Adrenal gland (tissue), 12 donors: ENCODE measurements around the gene ESR2. TPM values are rescaled to one million over a fixed set of nuclear protein-coding genes. Genes with fewer than 3 reads are reported as not detected.

Source experiments
- DNase-seq, 7 donors: peaks; one replicate each; pipeline ENCODE4 v3.0.0-alpha.2; 2019 to 2020
- H3K27ac ChIP-seq, 5 donors: fragments of 200-600 bp; sonication (generic) in 4 of 5; 1 replicate in 3 of 5; 2 replicates in 2 of 5; pipeline versions ENCODE4 v1.5.1 to v1.8.0; 2016 to 2020; ENCODE audit warnings: mild to moderate bottlenecking in 1 of 5
- H3K27me3 ChIP-seq: fragments of 200-600 bp; 2 replicates; pipeline ENCODE4 v1.8.0; 2021
- H3K36me3 ChIP-seq, 2 donors: fragments of 200-600 bp; replicated peaks in 1 of 2; 1 replicate in 1 of 2; 2 replicates in 1 of 2; pipeline versions ENCODE4 v1.5.1 to v1.8.0; 2018 to 2022
- H3K4me1 ChIP-seq, 2 donors: fragments of 200-600 bp; replicated peaks in 1 of 2; 1 replicate in 1 of 2; 2 replicates in 1 of 2; pipeline versions ENCODE4 v1.5.1 to v1.8.0; 2018 to 2021
- H3K4me3 ChIP-seq, 4 donors: fragments of 200-600 bp; sonication (generic) in 3 of 4; one replicate each; pipeline ENCODE4 v1.5.1; 2016 to 2018
- H3K9me3 ChIP-seq, 3 donors: fragments of 200-600 bp; sonication (generic) in 1 of 3; replicated peaks in 1 of 3; 1 replicate in 2 of 3; 2 replicates in 1 of 3; pipeline versions ENCODE4 v1.5.1 to v1.8.0; 2016 to 2021
- POLR2A ChIP-seq, 2 donors: fragments of 450-650 bp; IDR thresholded peaks; one replicate each; pipeline ENCODE4 v1.6.1; 2017; ENCODE audit warnings: antibody characterized with exemption in 2 of 2, mild to moderate bottlenecking in 2 of 2, moderate library complexity in 1 of 2
- WGBS, 4 donors: extraction: QIAGEN DNeasy Blood & Tissue Kit in 2 of 4; methylation state at CpG; one replicate each; pipeline versions ENCODE4 v1.1.5 to v1.1.7; 2013 to 2017; 5-methylcytosine and 5-hydroxymethylcytosine counted together
- intact Hi-C, 2 donors: fragments of 100-400 bp; cut with DNase I; formaldehyde crosslinking; loops; one replicate each; pipeline versions ENCODE4 v1.14.1 to v1.15.0; 2022 to 2023
- polyA plus RNA-seq, 3 donors: library from polyadenylated mRNA; stranded (reverse); fragments of 200-250 nt in 2 of 3; fragments of 350-450 nt in 1 of 3; fragmentation: Illumina TruSeq in 1 of 3; extraction: RNeasy Lipid Tissue Mini Kit (QIAGEN cat#74804) in 1 of 3; gene quantifications; one replicate each; pipeline ENCODE4 v1.2.3, GENCODE V29; 2013 to 2014
- total RNA-seq, 9 donors: library from RNA; depleted of rRNA in 4 of 9; stranded (reverse); fragments of >200 nt in 4 of 9; fragments of 120-200 nt in 1 of 9; fragmentation: NEBNext Ultra II Directional in 1 of 9; extraction: Animal tissue kit (Norgen Biotek cat#: 25700) in 1 of 9; gene quantifications; one replicate each; pipeline versions ENCODE4 v1.1.0 to v1.2.4, GENCODE V29; 2013 to 2023
- TF ChIP-seq, protein P1 (sequence below), 6 experiments: fragments of 450-650 bp in 4 of 6; fragments of 200-600 bp in 2 of 6; sonication (generic) in 1 of 6; IDR thresholded peaks; 1 replicate in 5 of 6; 2 replicates in 1 of 6; pipeline versions ENCODE4 v1.5.1 to v1.8.0; 2016 to 2021; ENCODE audit warnings: antibody characterized with exemption in 6 of 6, mild to moderate bottlenecking in 2 of 6, moderate library complexity in 1 of 6
- donor health status: healthy with polysubstance abuse.
- donor health status: Bipolar disorder and iron deficiency.
- donor health status: DM: yes; HTN: yes; CAD: no.
- donor health status: DM: no; HTN: no; CAD: no.
- donor health status: DM: no; HTN: no; CAD: no.
- donor health status: DM: yes; HTN: yes; CAD: no.

Gene ESR2
- total and polyA plus RNA-seq, 12 donors: 3.0 to 36.0 (median 18.8) TPM

DNA sequence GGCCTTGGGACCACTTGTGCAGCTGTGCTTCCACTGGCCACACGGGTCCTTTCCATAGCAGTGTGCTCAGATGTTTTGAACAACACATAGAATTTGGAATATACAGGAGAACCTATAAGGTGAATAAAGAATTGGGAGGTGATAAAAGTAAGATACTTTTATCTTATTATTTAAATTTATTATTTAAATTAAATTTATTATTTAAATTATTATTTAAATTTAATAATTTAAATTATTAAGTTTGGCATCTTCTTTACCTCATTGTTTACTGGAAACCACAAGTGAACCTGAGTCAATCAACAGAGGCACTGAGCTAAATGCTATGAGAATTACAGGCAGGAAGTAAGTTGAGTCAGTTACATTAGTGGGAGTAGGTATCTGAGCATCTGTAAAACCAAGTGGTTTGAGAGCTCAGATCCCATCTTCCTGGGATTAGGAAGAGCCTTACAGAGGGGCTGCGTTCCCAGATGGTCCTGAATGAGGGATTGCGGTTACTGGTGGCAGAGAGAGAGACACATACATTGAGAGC, 103.1 kb downstream of the ESR2 start:
- 81 to 94% (median 92%) methylated on average over 3 of the region's 3 CpGs for WGBS, 4 donors
- Histone ChIP-seq H3K9me3 (no peaks in the 10 kb centered on the region), H3K4me3 (no peak overlapping the region), H3K27ac (no peak overlapping the region), H3K27me3 (no peaks in the 10 kb centered on the region), H3K36me3 (no peaks in the 10 kb centered on the region), H3K4me1 (peaks cover 7 to 25% of the 10 kb centered on the region in 2 donors)
- TF ChIP-seq POLR2A (IDR thresholded peaks at IDR 0.05): no peak
- TF ChIP-seq, protein P1, sequence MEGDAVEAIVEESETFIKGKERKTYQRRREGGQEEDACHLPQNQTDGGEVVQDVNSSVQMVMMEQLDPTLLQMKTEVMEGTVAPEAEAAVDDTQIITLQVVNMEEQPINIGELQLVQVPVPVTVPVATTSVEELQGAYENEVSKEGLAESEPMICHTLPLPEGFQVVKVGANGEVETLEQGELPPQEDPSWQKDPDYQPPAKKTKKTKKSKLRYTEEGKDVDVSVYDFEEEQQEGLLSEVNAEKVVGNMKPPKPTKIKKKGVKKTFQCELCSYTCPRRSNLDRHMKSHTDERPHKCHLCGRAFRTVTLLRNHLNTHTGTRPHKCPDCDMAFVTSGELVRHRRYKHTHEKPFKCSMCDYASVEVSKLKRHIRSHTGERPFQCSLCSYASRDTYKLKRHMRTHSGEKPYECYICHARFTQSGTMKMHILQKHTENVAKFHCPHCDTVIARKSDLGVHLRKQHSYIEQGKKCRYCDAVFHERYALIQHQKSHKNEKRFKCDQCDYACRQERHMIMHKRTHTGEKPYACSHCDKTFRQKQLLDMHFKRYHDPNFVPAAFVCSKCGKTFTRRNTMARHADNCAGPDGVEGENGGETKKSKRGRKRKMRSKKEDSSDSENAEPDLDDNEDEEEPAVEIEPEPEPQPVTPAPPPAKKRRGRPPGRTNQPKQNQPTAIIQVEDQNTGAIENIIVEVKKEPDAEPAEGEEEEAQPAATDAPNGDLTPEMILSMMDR (IDR thresholded peaks at IDR 0.05): no peak
- intact Hi-C loops: loop anchor here in 1 of 2 donors (10.0 kb wide), 1 partner anchor 46 kb away; no protein-coding TSS in a partner anchor
- no peak for DNase-seq

DNA sequence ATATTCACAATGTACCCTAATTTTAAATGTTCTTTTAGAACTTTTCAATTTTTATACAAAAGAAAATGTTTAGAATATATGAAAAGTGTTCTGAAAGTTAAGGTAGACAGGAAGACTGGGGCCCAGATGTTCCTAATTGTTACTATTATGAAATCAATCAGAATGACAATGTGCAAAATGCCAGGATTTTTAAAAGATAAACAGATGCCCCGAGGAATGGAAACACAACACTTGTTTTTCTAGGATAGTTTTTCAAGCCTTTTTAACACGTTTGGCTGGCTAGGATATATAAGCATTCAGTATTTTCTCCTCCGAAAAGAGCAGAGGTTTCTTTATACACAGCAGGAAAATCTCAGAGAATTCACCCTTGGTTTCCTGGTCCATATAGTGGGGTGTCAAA, 106.8 kb downstream of the ESR2 start:
- Histone ChIP-seq H3K4me3 (no peak overlapping the region), H3K27ac (no peak overlapping the region), H3K4me1 (no peaks in the 10 kb centered on the region), H3K36me3 (no peaks in the 10 kb centered on the region), H3K27me3 (no peaks in the 10 kb centered on the region), H3K9me3 (no peaks in the 10 kb centered on the region)
- no peak for DNase-seq
- TF ChIP-seq, protein P1 (IDR thresholded peaks at IDR 0.05): no peak
- no peak for TF ChIP-seq POLR2A (IDR thresholded peaks at IDR 0.05)
- intact Hi-C loops: no loop called here
- WGBS, 4 donors: 62 to 72% (median 70%) methylated on average over 3 of the region's 3 CpGs

GRCh38 chr14:64186231-64187129, 107.7 kb downstream of the ESR2 start:
- no peaks in the 10 kb centered on the region for H3K4me1 ChIP-seq
- H3K27ac ChIP-seq: no peak overlapping the region
- H3K36me3 ChIP-seq: no peaks in the 10 kb centered on the region
- DNase-seq: no peak
- no peak for TF ChIP-seq POLR2A (IDR thresholded peaks at IDR 0.05)
- TF ChIP-seq, protein P1 (IDR thresholded peaks at IDR 0.05): no peak
- WGBS, 4 donors: 77 to 92% (median 88%) methylated on average over 12 of the region's 12 CpGs
- H3K9me3 ChIP-seq: no peaks in the 10 kb centered on the region
- H3K27me3 ChIP-seq: no peaks in the 10 kb centered on the region
- no peak overlapping the region for H3K4me3 ChIP-seq
- intact Hi-C loops: no loop called here

GRCh38 chr14:64185184-64185583, 109.0 kb downstream of the ESR2 start:
- 91 to 100% (median 94%) methylated on average over 1 of the region's 1 CpG for WGBS, 4 donors
- H3K4me1 ChIP-seq: no peaks in the 10 kb centered on the region
- DNase-seq: no peak
- H3K9me3 ChIP-seq: no peaks in the 10 kb centered on the region
- H3K27me3 ChIP-seq: no peaks in the 10 kb centered on the region
- H3K36me3 ChIP-seq: no peaks in the 10 kb centered on the region
- no peak overlapping the region for H3K4me3 ChIP-seq
- TF ChIP-seq, protein P1 (IDR thresholded peaks at IDR 0.05): no peak
- TF ChIP-seq POLR2A (IDR thresholded peaks at IDR 0.05): no peak
- intact Hi-C loops: no loop called here
- no peak overlapping the region for H3K27ac ChIP-seq
